NCI-H146 treated with DMSO at 0.1 percent for 48 hours (cell line): ENCODE measurements around the gene RUSC1.

Experiments
- DNase-seq: peaks from one replicate; lab custom pipeline; 2025; ENCODE audit not compliant: unreplicated experiment; lab: John Stamatoyannopoulos, UW

Gene RUSC1

DNA sequence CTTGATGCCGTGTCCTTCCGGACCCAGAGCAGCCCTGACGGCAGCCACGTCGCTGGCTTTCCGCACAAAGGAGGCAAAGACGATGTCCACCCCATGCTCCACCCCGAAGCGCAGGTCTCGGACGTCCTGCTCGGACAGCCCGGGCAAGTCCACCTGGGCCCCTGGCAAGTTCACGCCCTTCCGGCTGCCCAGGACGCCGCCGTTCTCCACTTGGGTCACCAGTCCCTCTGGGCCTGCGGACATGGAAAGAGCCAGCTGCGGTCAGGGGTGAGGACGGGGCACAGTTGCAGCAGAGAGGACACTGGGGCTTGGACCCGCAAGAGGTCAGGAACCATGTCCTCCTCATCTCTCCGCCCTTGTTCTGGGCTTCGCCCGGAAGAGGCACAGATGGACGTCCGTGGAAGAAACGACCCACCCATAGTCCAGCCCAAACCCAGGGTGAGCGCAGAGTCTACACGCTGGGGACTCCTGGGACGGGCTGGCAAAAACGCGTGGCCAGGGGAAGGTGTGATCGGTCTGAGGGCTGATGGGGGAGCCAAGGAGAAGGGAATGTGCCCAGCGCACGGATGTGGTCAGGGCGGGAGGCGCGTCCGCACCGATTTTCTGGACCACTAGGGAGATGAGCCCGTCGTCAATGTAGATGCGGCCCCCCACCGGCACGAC is 26.0 kb upstream of the RUSC1 start:
- DNase-seq, result no peak

DNA sequence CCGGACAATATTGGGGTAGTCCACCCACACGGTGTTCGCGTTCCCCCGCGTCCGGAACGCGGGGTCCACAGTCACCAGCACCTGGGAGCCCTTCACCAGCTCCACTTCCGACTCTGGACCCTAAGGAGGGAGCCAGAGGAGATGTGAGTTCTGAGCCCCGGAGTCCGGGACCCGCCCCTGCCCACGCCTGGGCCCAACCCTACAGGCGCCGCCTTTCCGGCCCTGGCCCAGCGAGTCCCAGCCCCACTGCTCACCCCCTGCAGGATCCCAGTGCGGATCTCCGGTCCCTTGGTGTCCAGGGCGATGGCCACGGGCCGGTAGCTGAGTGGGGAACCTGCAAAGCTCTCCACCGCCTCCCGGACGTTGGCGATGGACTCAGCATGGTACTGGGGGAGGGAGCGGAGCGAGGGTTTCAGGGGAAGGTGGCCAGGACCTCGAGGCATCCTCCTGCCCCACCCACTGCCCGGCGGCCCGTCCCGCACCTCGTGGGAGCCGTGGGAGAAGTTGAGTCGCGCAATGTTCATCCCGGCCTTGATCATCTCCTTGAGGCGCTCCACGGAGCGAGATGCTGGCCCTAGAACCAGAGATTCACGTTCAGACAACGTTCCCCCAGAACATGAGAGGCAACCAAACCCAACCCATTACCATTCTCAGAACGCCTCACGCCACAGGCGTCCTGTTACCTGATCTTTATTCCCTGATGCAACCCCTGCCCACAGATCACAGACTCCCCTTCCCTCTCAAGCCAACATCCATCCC is 25.3 kb upstream of the RUSC1 start:
- DNase-seq, result no peak

DNA sequence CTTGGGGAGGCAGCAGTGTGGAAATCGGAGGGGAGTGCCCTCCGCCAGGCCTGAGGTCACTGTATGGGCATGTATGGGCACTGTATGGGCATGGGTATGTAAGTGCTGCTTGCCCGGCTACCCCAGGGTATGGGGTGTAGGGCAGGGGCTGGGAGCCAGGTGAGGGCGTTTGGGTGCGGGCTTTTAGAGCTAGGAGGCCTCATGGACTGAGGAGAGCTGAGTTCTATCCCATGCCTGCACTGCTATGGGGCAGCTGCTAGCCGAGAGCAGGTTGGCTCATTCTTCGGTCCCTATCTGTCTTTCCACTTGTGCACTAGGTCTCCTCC is 24.8 kb upstream of the RUSC1 start:
- no peak for DNase-seq

DNA sequence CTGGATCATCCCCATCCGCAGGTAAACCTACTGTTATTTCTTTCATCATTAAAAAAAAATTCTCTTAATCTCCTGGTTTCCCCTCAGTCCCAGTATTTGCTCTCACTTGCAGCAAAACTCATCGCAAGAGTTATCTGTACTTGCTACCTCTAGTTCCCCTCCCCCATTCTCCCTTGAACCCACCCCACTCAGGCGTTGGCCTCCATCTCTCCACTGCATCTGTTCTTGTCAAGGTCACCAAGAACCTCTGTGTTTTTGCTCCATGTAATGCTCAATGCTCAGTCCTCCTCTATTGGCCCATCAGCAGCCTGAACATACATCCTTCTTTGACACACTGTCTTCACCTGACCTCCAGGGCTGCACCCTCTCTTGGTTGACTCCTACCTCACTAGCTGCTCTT is 24.0 kb upstream of the RUSC1 start:
- DNase-seq, result no peak

DNA sequence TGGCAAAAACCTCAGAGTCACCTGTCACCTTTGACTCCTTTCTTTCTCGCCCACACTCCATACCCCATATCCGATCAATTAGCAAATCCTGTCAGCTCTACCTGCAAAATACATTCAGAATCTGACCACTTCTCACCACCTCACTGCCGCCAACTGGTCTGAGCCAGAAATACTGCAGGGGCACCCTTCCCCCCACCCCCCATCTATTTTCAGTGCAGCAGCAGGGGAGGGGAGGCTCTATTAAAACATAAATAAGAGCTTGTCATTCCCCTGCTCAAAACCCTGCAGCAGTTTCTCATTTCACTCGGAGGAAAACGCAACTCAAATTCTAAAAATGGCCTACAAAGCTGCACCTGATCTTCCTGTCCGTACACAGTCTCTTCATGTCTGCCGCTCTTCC is 23.3 kb upstream of the RUSC1 start:
- no peak for DNase-seq

DNA sequence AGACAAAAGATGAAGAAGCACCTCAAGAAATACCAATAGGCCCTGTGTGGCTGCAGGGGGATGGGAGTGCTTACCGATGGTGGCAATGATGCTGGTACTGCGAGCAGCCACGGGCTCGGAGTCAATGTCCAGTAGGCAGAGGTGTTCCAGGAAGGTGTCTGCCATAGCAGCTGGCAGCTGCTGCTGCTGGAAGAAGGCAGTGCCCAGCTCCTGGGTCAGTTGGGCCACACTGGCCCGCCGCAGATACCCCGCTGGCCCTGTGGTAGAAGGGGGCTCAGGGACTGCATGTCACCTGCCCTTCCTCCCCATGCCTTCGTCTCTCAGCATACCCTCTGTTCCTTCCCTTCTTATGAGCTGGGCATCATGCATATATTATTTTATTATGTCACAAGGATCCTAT is 20.7 kb upstream of the RUSC1 start:
- no peak for DNase-seq

DNA sequence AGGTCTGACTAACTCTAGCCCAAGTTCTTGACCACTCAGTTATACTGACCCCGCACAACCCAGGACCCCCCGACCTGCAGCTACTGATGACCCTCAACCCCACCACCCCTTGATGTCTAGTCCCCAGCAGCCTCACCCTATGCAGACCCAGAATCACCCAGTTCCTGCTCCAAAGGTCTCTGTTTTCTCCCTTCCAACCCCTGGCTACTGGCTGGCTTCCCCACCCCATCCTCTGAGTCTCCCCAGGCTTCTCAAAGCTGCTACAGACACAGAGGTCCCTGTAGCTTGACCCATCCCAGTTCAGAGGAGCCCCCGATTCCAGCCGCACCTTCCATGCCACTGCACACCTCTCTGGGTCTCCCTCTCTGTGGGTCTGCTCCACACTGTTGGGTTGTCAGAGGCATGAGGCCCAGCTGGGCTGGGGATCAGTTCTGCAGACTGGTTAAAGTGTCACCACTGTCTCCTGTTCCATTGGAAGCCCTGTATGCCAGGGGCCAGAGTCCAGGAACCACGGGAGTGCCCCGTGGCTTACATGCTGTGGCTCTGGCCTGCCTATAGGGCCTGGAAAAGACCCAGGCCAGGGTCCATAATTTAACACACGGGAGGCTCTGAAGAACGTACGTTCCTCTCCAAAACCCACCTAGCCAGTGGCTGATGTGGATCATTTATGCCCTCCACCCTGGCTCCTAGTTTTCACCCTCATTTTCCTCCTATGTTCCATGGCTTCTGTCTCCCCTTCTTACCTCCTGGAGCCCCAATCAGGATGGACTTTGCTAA is 20.0 kb upstream of the RUSC1 start:
- no peak for DNase-seq

DNA sequence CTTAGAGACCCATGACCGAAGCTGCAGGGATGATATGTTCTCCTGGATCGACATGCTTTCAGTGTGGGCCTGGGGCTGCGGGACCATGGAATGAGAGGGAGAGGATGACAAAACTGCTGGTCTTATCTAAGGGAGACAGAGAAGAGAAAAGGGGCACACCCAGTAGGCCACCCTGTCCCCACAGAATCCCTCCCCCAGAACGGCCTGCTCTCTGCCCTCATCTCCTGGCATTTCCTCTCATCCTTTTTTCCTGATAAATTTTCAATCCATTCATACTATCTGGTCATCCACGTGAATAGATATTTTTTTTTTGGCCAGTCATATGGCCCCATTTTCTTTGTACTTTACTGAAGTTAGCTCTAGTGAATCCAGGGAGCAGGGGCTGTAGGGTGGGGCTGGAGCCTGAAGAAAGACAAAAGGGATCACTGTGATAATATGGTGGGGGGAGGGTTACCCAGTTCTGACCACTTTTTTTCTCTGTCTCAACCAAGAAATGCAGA is 19.3 kb upstream of the RUSC1 start, which contains the start of gene PKLR:
PKLR (minus strand) TSS at position 97 of the 500 bp plus-strand sequence; CDS start at position 54, 43 bp downstream.
- DNase-seq, result no peak

DNA sequence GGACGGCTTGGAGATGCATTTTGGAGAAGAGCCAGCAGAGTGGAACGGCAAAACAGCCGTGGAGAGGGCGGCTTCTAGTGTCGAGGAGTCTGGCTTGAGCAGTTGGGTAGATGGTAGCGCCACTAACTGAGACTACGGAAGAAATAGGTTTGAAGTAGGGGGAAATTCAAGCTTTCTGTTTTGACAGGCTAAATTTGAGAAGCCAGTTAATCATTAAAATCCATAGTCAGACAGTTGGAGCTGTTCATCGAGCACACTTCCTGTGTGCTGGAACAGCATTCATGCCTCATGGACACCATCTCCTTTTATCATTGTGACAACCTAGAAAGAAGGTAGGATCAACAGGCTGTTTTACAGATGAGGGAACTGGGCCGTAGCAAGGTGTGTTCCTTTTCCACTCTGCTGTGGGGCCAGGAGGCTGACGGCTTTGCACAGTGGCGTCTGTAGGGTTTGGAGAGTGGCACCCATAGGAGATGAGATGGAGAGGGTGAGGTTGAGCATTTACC is 16.1 kb upstream of the RUSC1 start:
- no peak for DNase-seq

DNA sequence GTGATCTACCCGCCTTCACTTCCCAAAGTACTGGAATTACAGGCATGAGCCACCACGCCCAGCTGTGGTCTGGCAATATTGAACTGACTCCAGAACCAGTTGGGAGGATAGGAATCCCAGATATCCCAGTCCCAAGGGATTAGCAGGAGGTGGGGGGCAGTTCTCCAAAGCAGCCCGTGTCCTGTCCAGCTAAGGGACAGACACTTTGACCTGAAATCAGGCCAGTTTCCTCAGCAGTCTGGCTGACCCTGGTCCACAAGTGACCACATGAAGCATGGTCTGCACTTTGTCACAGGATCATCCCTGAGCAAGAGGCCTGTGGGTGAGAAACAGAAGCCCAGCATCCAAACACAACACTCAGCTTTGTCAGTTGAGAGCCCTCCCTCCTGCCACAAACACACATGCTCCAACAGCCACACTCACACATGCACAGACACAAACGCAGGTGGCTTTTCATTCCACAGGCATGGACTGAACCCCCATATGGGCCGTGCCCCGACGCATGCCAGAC is 14.8 kb upstream of the RUSC1 start:
- no peak for DNase-seq

DNA sequence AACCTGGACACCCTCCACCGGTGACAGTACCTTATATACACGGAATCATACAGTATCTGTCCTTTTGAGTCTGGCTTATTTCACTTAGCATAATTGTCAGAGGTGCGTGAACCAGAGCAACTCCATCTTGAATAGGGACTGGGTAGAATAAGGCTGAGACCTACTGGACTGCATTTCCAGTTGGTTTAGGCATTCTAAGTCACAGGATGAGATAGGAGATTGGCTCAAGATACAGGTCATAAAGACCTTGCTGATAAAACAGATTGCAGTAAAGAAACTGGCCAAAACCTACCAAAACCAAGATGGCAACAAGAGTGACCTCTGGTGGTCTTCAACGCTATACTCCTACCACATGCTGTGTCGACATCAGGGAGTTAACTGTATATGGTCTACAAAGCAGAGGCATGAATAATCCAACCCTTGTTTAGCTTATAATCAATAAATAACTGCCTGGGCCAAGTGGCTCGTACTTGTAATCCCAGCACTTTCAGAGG is 13.4 kb upstream of the RUSC1 start:
- peak; percentile 17 for DNase-seq

DNA sequence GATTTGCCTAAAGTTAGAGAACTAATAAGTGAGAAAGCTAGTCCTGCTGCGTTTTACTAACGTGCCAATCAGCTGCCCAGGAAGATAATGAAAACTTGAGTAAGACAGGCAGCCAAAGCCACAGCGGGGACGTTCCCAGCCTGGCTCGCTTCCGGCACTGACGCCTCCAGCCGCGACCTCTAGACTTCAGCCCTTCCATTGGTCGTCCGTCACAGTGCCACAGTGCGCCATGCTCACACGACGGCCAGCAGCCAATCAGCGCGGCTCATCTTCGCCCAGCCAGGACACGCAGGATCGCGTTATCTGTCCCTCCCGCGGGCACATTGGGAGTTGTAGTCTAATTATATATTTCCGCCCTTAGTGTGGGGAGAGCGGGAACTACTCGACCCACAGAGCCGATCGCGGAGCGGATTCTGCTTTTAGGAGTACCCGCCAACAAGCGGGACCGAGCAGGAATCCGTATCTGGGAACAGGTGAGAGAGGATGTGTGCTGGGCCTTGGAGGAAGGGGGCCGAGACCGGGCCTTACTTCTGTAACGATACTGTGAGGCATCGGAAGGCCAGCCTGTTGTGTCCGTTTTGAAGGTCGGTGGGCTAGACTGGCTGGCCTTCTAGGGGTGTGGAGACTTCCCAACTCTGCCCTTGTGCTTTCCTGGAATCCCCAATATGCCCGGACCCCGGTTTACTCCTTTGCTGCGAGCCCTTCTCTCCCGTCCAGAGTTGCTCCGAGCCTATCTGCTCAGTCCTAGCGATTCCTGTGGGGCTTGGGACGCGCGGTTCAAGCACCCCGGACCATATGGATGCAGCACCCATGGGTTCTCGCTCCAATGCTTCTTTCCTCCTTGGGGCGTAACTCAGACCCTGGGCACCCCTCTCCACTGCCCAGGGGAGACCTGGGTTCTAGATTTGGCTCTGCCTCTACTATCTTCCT is 11.9 kb upstream of the RUSC1 start, which contains the start of gene FDPS:
FDPS (plus strand) TSS at position 374 of the 930 bp plus-strand sequence. CDS start 924 bp downstream, outside the sequence.
- DNase-seq, result peak; percentile 97

DNA sequence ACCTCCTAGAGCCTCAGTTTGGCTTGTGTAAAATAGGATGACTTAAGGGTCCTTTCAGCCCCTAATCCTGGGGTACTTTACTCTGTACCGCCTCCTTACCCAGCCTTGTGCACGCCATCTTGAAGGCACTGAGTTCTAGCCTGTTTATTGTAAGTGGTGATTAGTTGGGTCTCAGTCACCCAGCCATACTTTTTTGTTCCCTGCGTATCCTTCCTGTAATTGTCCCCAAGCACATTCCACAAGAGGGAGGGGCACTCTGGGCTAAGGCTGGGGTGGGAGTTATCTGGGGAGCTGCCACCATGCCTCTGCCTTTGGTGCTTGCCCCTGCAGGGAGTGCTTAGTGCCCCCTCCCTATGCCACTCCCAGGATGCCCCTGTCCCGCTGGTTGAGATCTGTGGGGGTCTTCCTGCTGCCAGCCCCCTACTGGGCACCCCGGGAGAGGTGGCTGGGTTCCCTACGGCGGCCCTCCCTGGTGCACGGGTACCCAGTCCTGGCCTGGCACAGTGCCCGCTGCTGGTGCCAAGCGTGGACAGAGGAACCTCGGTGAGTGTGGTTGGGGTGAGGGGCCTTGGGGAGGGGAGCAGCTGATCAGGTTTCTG is 11.2 kb upstream of the RUSC1 start:
- no peak for DNase-seq

DNA sequence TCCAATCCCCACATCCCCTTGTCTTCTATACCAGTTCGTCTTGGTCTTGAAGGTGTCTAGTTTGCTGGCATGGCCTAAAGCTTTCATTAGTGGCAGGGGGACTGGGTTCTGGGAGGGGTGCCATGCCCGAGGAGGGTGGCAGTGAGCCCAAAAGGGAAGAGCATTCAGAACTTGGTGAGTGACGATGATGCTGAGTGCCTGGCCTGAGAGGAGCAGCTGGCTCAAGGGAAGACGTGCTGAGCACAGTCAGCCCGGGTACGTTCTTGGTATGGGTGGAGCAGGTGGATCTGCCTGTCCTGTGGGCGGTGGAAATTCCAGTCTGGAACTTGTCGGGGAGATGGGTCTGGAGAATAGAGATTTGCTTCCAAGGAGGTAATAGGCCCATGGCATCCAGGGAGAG is 7.4 kb upstream of the RUSC1 start:
- no peak for DNase-seq

DNA sequence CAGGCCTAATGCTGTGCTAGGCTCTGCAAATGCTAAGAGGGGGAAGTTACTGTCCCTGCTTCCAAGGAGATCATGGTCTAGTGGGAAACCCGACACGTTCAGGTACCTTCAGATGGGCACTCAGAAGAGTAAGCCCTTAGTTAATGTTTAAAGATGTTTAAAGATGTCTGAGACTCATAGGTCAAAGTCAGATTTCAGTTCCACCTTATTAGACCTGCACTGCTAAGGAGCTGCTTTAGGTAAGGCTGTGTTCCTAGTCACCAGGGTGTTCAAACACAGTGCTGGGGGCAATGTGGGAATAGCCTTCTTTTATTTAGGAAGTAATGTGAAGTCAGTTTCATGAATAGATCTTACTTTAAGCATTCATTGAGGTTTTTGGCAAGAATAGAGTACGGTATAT is 3.8 kb upstream of the RUSC1 start:
- no peak for DNase-seq

DNA sequence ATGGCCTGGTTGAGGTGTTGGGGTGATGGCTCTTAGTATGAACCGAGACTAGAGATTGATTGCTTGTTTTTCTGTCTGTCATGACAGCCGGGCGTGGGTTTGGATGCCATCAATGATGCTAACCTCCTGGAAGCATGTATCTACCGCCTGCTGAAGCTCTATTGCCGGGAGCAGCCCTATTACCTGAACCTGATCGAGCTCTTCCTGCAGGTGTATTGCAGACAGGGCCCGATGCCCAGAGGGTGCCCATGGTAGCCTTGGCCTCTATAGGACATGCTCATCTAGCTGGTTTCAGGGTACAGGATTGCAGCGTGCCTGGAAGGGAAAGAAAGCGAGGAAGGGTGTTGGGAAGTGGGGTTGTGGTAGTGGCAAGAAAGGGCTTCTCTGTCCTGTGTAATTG is 2.6 kb upstream of the RUSC1 start:
- DNase-seq, result no peak

DNA sequence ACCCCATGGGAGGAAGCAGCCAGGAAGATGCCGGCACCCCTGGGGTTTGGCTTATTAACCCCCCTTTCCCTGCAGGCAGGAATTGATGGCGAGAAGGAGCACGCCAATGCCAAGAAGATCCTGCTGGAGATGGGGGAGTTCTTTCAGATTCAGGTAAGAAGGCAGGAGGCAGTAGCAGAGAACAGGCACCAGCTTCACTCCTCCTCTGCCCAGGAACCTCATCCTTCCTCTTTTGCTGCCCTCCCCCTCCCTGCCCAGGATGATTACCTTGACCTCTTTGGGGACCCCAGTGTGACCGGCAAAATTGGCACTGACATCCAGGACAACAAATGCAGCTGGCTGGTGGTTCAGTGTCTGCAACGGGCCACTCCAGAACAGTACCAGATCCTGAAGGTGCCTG is 1.2 kb upstream of the RUSC1 start:
- DNase-seq, result no peak

DNA sequence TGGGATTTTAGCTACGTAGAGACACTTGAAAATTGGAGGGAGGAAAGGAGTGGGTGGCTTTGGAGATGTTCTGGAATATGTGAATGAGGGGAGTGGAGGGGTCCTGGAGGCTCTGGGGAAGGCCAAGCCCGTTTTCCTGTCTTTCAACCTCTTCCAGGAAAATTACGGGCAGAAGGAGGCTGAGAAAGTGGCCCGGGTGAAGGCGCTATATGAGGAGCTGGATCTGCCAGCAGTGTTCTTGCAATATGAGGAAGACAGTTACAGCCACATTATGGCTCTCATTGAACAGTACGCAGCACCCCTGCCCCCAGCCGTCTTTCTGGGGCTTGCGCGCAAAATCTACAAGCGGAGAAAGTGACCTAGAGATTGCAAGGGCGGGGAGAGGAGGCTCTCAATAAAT is 442 bp upstream of the RUSC1 start:
- no peak for DNase-seq

DNA sequence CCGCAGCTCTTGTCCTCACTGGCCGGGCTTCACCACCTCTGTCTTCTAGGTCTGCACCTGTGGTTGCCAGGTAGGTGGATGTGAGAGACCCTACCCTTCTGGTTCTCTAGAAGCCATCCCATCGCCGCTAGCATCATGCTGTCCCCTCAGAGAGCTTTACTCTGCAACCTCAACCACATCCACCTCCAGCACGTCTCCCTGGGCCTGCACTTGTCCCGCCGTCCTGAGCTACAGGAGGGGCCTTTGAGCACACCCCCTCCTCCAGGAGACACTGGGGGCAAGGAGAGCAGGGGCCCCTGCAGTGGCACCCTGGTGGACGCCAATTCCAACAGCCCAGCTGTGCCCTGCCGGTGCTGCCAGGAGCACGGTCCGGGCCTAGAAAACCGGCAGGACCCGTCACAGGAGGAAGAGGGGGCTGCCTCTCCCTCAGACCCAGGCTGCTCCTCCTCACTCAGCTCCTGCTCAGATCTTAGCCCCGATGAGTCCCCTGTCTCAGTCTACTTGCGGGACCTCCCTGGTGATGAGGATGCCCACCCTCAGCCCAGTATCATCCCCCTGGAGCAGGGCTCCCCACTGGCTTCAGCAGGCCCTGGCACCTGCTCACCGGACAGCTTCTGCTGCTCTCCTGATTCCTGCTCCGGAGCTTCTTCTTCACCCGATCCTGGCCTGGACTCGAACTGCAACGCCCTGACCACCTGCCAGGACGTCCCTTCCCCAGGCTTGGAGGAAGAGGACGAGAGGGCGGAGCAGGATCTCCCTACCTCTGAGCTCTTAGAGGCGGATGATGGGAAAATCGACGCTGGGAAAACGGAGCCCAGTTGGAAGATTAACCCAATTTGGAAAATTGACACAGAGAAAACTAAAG is 1.2 kb downstream of the RUSC1 start:
- no peak for DNase-seq
